ENCODE data around the gene GTF2F1.
A peak's percentile ranks its signal among the peaks of the same experiment; 100 is the strongest.

The GTF2F1 gene

DNA sequence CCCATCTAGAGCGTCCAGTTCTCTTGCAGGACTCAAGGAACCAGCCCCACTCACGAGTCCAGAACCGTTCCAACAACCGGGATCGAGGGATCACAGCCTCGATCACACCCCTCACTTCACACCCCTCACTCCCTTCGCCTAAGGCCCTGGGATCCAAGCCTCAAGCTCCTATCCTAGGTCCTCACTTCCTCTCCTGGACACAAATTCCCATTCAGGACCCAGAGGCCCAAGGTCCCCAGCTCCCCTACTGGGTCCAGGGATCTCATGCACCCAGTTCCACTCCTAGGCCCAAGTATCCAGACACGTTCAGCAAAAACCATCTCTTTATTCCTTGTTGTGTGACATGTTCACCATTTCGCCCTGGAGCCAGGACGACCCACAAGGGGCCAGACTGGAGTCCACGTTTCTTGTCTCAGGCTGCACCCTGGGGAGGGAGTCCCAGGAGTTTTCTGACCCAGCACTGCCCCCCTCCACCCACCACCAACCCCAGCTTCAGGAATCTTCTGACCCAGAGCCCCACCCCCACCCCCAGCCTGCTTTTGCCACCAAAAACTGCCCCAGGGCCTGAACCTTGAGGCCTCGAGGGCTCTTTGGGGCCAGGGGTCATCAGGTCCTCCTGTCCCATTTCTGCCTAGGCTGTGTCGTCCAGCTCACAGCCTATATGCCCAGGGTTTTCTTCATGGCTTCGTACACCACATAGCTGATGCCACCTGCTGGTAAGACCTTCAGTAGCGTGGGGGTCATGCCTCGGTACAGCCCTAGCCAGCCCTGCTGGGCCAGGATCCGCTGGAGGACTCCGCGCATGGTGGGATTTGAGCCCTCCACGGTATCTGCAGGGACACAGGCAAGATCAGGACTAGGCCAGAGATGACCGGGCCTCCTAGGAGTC is 33.0 kb upstream of the GTF2F1 start:
- TF ChIP-seq TAF1 (IDR thresholded peaks at IDR 0.05; ENCODE audit: borderline replicate concordance, low read depth, low read length) = no peak
- no peak for TF ChIP-seq POLR2AphosphoS5 (IDR thresholded peaks at IDR 0.05; ENCODE audit: low read depth, low read length)
- TF ChIP-seq POLR2A (IDR thresholded peaks at IDR 0.05; ENCODE audit: low read depth, low read length) = no peak
- FAIRE-seq = peak; percentile 40
- no peak for DNase-seq (ENCODE audit: insufficient read length)

DNA sequence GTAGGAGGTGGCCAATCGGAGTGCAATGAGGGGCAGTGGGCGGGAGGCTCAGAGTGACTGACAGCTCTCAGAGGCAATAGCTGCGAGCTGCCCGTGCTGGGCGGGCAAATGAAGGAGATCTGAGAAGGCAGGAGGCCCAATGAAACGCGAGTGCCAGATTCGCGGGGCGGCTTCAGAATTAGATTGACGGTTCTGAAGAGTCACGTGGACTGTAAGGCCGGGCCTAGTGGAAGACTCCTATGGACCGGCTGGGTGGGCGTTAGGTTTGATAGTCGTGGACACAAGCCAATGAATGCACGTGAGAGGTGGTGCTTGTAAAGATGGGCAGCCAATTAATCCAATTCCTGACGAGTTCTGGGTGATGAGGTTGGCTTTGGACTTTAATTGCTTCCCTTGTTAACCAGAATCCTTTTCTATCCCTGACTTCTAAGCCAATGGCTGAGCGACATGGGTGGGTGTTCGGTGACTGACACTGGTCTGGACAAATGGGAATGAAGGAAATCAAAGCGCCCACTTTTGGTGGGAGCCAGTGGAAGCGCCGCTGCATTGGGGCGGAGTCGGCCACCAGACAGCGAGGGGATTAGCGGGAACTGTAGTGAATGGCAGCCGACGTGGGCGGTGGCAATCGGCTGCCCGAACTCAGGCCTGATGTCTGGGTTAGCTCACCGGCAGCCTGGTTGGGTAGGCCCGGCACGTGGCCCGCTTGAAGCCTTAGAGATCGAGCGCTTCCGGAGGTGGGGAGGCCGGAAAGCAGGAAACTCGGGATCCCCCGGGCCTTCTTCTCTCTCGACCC is 32.2 kb upstream of the GTF2F1 start:
- TF ChIP-seq TAF1 (IDR thresholded peaks at IDR 0.05; ENCODE audit: borderline replicate concordance, low read depth, low read length) = no peak
- 0 out of 2 replicates have a peak, but pooled peaks have one; percentile 11 for TF ChIP-seq POLR2AphosphoS5 (IDR thresholded peaks at IDR 0.05; ENCODE audit: low read depth, low read length)
- peak; percentile 46; the same call in 1 of the 2 replicates for TF ChIP-seq POLR2A (IDR thresholded peaks at IDR 0.05; ENCODE audit: low read depth, low read length)
- DNase-seq (ENCODE audit: insufficient read length) (peak; percentile 99), FAIRE-seq (peak; percentile 100)

GRCh38 chr19:6424195-6424938 is 31.4 kb upstream of the GTF2F1 start, which contains the start of gene KHSRP:
Gene KHSRP (minus strand): TSS chr19:6424811. CDS start chr19:6424701, 110 bp downstream.
- DNase-seq (ENCODE audit: insufficient read length) (no peak), FAIRE-seq (no peak)
- TF ChIP-seq POLR2A (IDR thresholded peaks at IDR 0.05; ENCODE audit: low read depth, low read length) (peak; percentile 65; the same call in 1 of the 2 replicates), TAF1 (IDR thresholded peaks at IDR 0.05; ENCODE audit: borderline replicate concordance, low read depth, low read length) (peak; percentile 34; the same call in 1 of the 2 replicates), POLR2AphosphoS5 (IDR thresholded peaks at IDR 0.05; ENCODE audit: low read depth, low read length) (0 out of 2 replicates have a peak, but pooled peaks have one; percentile 52)

DNA sequence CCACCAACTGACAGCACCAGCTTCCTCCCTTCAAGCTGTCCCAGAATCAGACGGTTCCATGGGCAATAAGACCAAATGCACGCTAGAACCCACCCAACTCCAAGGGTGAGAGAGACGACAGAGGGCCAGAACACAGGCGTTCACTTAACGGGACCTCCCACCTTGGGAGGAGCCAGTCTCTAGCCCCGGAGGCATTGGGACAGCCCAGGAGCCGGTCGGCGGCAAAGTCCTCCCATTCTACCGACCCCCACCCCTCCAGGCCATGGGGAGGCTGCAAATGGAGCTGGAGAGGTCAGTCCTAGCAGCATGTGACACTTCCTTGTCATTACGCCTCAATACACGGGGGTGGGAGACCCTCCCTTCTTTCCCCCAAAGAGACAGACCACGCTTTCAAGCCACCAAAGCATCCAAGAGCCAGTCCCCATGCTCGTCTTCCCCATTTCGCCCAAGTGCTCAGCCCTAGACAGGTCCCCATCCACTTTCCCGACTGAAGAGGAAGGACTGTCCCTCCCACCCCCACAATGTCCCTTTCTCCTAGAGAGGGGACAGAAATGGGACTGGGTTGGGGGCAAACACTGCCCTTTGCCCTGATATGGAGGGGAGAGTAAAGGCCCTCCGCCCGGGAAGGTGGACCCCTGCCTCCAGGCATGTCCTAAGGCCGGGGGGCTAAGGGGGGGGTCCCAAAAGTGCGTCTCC is 30.7 kb upstream of the GTF2F1 start:
- no peak for DNase-seq (ENCODE audit: insufficient read length)
- peak; percentile 64 for FAIRE-seq
- TF ChIP-seq POLR2AphosphoS5 (IDR thresholded peaks at IDR 0.05; ENCODE audit: low read depth, low read length) = 0 out of 2 replicates have a peak, but pooled peaks have one; percentile 19
- no peak for TF ChIP-seq TAF1 (IDR thresholded peaks at IDR 0.05; ENCODE audit: borderline replicate concordance, low read depth, low read length)
- no peak for TF ChIP-seq POLR2A (IDR thresholded peaks at IDR 0.05; ENCODE audit: low read depth, low read length)

- FAIRE-seq (peak; percentile 42), DNase-seq (ENCODE audit: insufficient read length) (no peak)
- TF ChIP-seq TAF1 (IDR thresholded peaks at IDR 0.05; ENCODE audit: borderline replicate concordance, low read depth, low read length) = no peak
- no peak for TF ChIP-seq POLR2A (IDR thresholded peaks at IDR 0.05; ENCODE audit: low read depth, low read length)
- 0 out of 2 replicates have a peak, but pooled peaks have one; percentile 21 for TF ChIP-seq POLR2AphosphoS5 (IDR thresholded peaks at IDR 0.05; ENCODE audit: low read depth, low read length)
These were observed 28.4 kb upstream of the GTF2F1 start for GRCh38 chr19:6421075-6422014.

DNA sequence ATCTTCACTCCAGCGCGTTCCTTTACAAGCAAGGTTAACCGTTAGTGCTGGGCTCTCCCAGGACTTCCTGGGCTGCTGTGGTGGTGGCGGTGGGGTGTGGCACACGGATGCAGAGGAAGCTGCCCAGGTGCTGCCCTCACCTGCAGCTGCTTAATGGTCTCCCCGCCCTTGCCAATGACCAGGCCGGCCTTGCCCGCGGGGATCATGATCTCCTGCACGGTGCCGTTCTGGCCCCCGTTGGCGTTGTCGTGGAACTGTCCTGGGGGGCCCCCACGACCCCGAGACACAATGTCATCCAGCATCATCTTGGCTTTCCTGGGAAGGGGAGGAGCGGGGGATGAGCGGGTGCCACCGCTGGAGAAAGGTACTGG is 25.6 kb upstream of the GTF2F1 start:
- FAIRE-seq = no peak
- TF ChIP-seq POLR2AphosphoS5 (IDR thresholded peaks at IDR 0.05; ENCODE audit: low read depth, low read length) (no peak), TAF1 (IDR thresholded peaks at IDR 0.05; ENCODE audit: borderline replicate concordance, low read depth, low read length) (no peak), POLR2A (IDR thresholded peaks at IDR 0.05; ENCODE audit: low read depth, low read length) (no peak)
- DNase-seq (ENCODE audit: insufficient read length) = no peak

DNA sequence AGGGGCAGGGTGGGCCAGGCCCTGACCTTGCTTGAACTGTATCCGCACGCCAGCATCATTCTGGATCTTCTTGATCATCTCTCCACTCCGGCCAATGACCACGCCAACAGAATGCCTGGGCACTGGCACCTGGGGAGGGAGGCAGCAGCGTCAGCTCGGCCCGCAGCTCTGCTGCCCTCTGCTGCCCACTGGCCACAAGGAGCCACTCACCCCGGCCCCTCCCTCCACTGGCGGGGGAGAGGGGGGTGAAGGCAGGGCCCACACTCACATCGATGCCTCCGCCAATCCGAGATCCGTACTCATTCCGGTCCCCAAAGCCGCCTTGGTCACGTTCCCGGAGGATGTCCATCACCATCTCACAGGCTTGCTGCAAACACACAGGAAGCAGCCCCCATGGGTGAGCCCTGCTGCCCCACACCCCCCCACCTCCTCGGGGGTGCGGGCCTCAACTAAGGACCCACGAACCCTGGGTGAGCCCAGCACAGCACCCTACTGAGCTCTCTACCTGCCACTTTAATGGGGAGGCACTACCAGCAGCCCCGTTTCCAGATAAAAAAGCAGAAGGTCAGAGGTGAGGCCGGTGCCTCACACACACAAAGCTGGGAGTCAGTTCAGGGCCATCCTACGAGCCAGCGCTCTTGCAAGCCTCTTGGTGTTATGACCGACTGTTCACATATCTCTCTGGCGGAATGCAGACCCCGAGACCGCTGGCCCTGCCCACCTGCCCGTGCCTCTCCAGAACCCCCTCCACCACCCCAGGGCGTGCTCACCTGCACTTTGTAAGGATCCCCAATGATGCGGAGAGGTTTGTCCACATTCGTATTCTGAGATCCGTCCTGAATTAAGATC is 25.0 kb upstream of the GTF2F1 start:
- FAIRE-seq = no peak
- TF ChIP-seq POLR2A (IDR thresholded peaks at IDR 0.05; ENCODE audit: low read depth, low read length) = no peak; the same call in none of the 2 replicates
- no peak for TF ChIP-seq TAF1 (IDR thresholded peaks at IDR 0.05; ENCODE audit: borderline replicate concordance, low read depth, low read length)
- no peak; the same call in 1 of the 2 replicates for TF ChIP-seq POLR2AphosphoS5 (IDR thresholded peaks at IDR 0.05; ENCODE audit: low read depth, low read length)
- no peak for DNase-seq (ENCODE audit: insufficient read length)

- DNase-seq (ENCODE audit: insufficient read length) (no peak), FAIRE-seq (no peak)
- TF ChIP-seq POLR2AphosphoS5 (IDR thresholded peaks at IDR 0.05; ENCODE audit: low read depth, low read length) (0 out of 2 replicates have a peak, but pooled peaks have one; percentile 3), POLR2A (IDR thresholded peaks at IDR 0.05; ENCODE audit: low read depth, low read length) (no peak)
These were observed 23.9 kb upstream of the GTF2F1 start for GRCh38 chr19:6416658-6417405.
